ENCODE data around the gene MYCBP2.

- TF ChIP-seq CTCF (IDR thresholded peaks at IDR 0.05) (no peak), POLR2A (IDR thresholded peaks at IDR 0.05) (no peak)
Measured at GRCh38 chr13:77312311-77312710, 14.6 kb downstream of the MYCBP2 start.
